Activated naive CD8-positive, alpha-beta T cell treated with anti-CD3 and anti-CD28 coated beads, Interleukin-2, amount 10 ng/mL, durations not matched to agents 7 days and 5 days (primary cell): Measurements from ENCODE around the gene PRDM16. TPM values are rescaled to one million over a fixed set of nuclear protein-coding genes. Genes with fewer than 3 reads are reported as not detected.

Experiments
- ATAC-seq: fragments of 150-1000 bp; cut with Tn5 transposase; one replicate; pipeline ENCODE4 v1.10.0; 2021; ENCODE audit warnings: low read depth, moderate library complexity
- POLR2A ChIA-PET: fragments of 350-600 bp; sonication (Branson Sonifier 250); formaldehyde crosslinking; loops from one replicate; lab custom pipeline; 2021; ENCODE audit warnings: antibody characterized with exemption; lab: Charles Lee
- DNase-seq: peaks from one replicate; pipeline ENCODE4 v3.0.0; 2021
- H3K27ac Mint-ChIP-seq: one replicate; pipeline ENCODE4 v1.8.0; 2022; ENCODE audit warnings: mild to moderate bottlenecking, mixed read lengths
- H3K27me3 Mint-ChIP-seq: one replicate; pipeline ENCODE4 v1.8.0; 2022; ENCODE audit warnings: mild to moderate bottlenecking, moderate library complexity, mixed read lengths
- H3K36me3 Mint-ChIP-seq: one replicate; pipeline ENCODE4 v1.8.0; 2021; ENCODE audit warnings: mild to moderate bottlenecking, mixed read lengths
- H3K4me1 Mint-ChIP-seq: one replicate; pipeline ENCODE4 v1.8.0; 2021; ENCODE audit warnings: mixed read lengths
- H3K4me3 Mint-ChIP-seq: one replicate; pipeline ENCODE4 v1.8.0; 2022; ENCODE audit warnings: mild to moderate bottlenecking, moderate library complexity, mixed read lengths
- H3K9me3 Mint-ChIP-seq: one replicate; pipeline ENCODE4 v1.8.0; 2021; ENCODE audit warnings: mixed read lengths
- total RNA-seq, 2 experiments: library from RNA; stranded (reverse); gene quantifications; one replicate each; pipeline ENCODE4 v1.2.3, GENCODE V29; 2021

Gene PRDM16
- total RNA-seq, 2 experiments from 2014 or later, result not detected

DNA sequence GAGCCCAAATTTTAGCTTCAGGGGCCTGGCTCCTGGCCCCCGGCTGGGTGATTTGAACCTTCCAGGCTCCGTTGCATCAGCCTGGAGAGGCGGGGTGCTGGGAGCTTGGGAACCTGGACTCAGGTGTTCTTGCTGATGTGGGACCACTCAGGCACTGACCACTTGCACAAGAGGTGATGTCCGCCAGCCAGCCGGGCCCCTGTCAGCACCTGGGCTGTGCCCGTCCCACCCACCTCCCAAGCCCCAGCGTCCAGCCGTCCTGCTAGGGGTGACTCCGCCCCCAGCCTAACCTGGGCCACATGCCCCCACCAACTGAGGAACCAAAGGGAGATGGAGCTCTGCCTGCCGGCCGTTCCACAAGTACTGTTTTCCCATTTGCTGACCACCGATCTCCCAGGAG is 338.0 kb downstream of the PRDM16 start:
- Mint-ChIP-seq H3K27ac (no peak overlapping the region), H3K4me3 (no peak overlapping the region), H3K9me3 (no peaks in the 10 kb centered on the region), H3K36me3 (no peaks in the 10 kb centered on the region), H3K4me1 (no peaks in the 10 kb centered on the region), H3K27me3 (peaks cover 2% of the 10 kb centered on the region)
- POLR2A ChIA-PET, result no interaction called here
- DNase-seq (no peak), ATAC-seq (no peak)

DNA sequence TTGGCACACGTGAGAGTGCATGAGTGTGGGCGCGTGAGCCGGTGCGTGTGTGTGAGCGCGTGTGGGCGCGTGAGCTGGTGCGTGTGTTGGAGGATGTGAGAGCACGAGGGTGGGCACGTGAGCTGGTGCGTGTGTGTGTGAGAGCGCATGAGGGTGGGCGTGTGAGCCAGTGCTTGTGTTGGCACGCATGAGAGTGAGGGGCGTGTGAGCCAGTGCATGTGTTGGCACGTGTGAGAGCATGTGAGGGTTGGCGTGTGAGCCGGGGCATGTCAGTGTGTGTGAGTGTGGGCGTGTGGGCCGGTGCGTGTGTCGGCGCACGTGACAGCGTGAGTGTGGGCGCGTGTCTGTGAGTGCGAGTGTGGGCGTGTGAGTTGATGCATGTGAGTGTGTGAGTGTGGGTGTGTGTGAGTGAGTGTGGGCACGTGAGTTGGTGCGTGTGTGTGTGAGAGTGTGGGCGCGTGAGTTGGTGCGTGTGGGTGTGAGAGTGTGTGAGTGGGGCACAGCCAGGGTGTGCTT is 339.8 kb downstream of the PRDM16 start:
- Mint-ChIP-seq H3K27me3 (peaks cover 2% of the 10 kb centered on the region), H3K4me3 (no peak overlapping the region), H3K9me3 (no peaks in the 10 kb centered on the region), H3K36me3 (no peaks in the 10 kb centered on the region), H3K27ac (no peak overlapping the region), H3K4me1 (no peaks in the 10 kb centered on the region)
- no peak for ATAC-seq
- POLR2A ChIA-PET, result no interaction called here
- DNase-seq, result no peak

GRCh38 chr1:3409366-3410141 is 340.6 kb downstream of the PRDM16 start:
- DNase-seq, result no peak
- Mint-ChIP-seq H3K27me3 (peaks cover 2% of the 10 kb centered on the region), H3K4me1 (no peaks in the 10 kb centered on the region), H3K36me3 (no peaks in the 10 kb centered on the region), H3K9me3 (no peaks in the 10 kb centered on the region), H3K27ac (no peak overlapping the region), H3K4me3 (no peak overlapping the region)
- POLR2A ChIA-PET, result no interaction called here
- ATAC-seq, result no peak

GRCh38 chr1:3410142-3410925 is 341.3 kb downstream of the PRDM16 start:
- H3K4me1 Mint-ChIP-seq, result no peaks in the 10 kb centered on the region
- ATAC-seq (no peak), DNase-seq (no peak)
- POLR2A ChIA-PET, result no interaction called here
- H3K4me3 Mint-ChIP-seq, result no peak overlapping the region
- H3K27me3 Mint-ChIP-seq, result peaks cover 2% of the 10 kb centered on the region
- no peaks in the 10 kb centered on the region for H3K36me3 Mint-ChIP-seq
- H3K9me3 Mint-ChIP-seq, result no peaks in the 10 kb centered on the region
- no peak overlapping the region for H3K27ac Mint-ChIP-seq

- Mint-ChIP-seq H3K27ac (no peak overlapping the region), H3K27me3 (no peaks in the 10 kb centered on the region), H3K4me1 (no peaks in the 10 kb centered on the region), H3K4me3 (no peak overlapping the region), H3K36me3 (no peaks in the 10 kb centered on the region), H3K9me3 (no peaks in the 10 kb centered on the region)
- ATAC-seq (no peak), DNase-seq (no peak)
- POLR2A ChIA-PET, result no interaction called here
Observed at GRCh38 chr1:3411806-3412205, 342.8 kb downstream of the PRDM16 start.

- Mint-ChIP-seq H3K27ac (no peak overlapping the region), H3K9me3 (no peaks in the 10 kb centered on the region), H3K36me3 (no peaks in the 10 kb centered on the region), H3K4me1 (no peaks in the 10 kb centered on the region), H3K4me3 (no peak overlapping the region), H3K27me3 (no peaks in the 10 kb centered on the region)
- ATAC-seq (no peak), DNase-seq (no peak)
- POLR2A ChIA-PET, result no interaction called here
Observed at GRCh38 chr1:3412376-3412775, 343.4 kb downstream of the PRDM16 start.

- H3K36me3 Mint-ChIP-seq, result no peaks in the 10 kb centered on the region
- POLR2A ChIA-PET, result no interaction called here
Observed at GRCh38 chr1:3413975-3414710, 345.1 kb downstream of the PRDM16 start.

GRCh38 chr1:3415260-3416090 is 346.5 kb downstream of the PRDM16 start:
- H3K9me3 Mint-ChIP-seq, result no peaks in the 10 kb centered on the region
- ATAC-seq, result no peak
- POLR2A ChIA-PET, result no interaction called here

More at GRCh38 chr1:3413975-3414710, 345.1 kb downstream of the PRDM16 start:
- no peak overlapping the region for H3K27ac Mint-ChIP-seq
- DNase-seq, result no peak
- H3K27me3 Mint-ChIP-seq, result no peaks in the 10 kb centered on the region
- H3K4me3 Mint-ChIP-seq, result no peak overlapping the region
- H3K4me1 Mint-ChIP-seq, result no peaks in the 10 kb centered on the region
- ATAC-seq, result no peak
- H3K9me3 Mint-ChIP-seq, result no peaks in the 10 kb centered on the region

GRCh38 chr1:3417082-3417739 is 348.2 kb downstream of the PRDM16 start:
- H3K27ac Mint-ChIP-seq, result no peak overlapping the region
- H3K4me1 Mint-ChIP-seq, result peaks cover 6% of the 10 kb centered on the region
- ATAC-seq (no peak), DNase-seq (no peak)
- POLR2A ChIA-PET, result no interaction called here
- H3K9me3 Mint-ChIP-seq, result no peaks in the 10 kb centered on the region
- no peaks in the 10 kb centered on the region for H3K36me3 Mint-ChIP-seq
- H3K4me3 Mint-ChIP-seq, result no peak overlapping the region
- H3K27me3 Mint-ChIP-seq, result no peaks in the 10 kb centered on the region

More at GRCh38 chr1:3415260-3416090, 346.5 kb downstream of the PRDM16 start:
- no peak overlapping the region for H3K27ac Mint-ChIP-seq
- H3K27me3 Mint-ChIP-seq, result no peaks in the 10 kb centered on the region
- no peaks in the 10 kb centered on the region for H3K4me1 Mint-ChIP-seq
- no peak overlapping the region for H3K4me3 Mint-ChIP-seq
- DNase-seq, result no peak
- no peaks in the 10 kb centered on the region for H3K36me3 Mint-ChIP-seq

GRCh38 chr1:3417934-3418333 is 348.9 kb downstream of the PRDM16 start:
- POLR2A ChIA-PET, result no interaction called here

GRCh38 chr1:3418600-3418999 is 349.6 kb downstream of the PRDM16 start:
- Mint-ChIP-seq H3K4me3 (no peak overlapping the region), H3K4me1 (peaks cover 6% of the 10 kb centered on the region), H3K27ac (no peak overlapping the region), H3K27me3 (no peaks in the 10 kb centered on the region), H3K36me3 (no peaks in the 10 kb centered on the region), H3K9me3 (no peaks in the 10 kb centered on the region)
- no peak for ATAC-seq
- POLR2A ChIA-PET, result no interaction called here
- DNase-seq, result no peak

More at GRCh38 chr1:3417934-3418333, 348.9 kb downstream of the PRDM16 start:
- Mint-ChIP-seq H3K4me1 (peaks cover 6% of the 10 kb centered on the region), H3K4me3 (no peak overlapping the region), H3K27me3 (no peaks in the 10 kb centered on the region), H3K27ac (no peak overlapping the region), H3K9me3 (no peaks in the 10 kb centered on the region), H3K36me3 (no peaks in the 10 kb centered on the region)
- no peak for DNase-seq
- ATAC-seq, result no peak

DNA sequence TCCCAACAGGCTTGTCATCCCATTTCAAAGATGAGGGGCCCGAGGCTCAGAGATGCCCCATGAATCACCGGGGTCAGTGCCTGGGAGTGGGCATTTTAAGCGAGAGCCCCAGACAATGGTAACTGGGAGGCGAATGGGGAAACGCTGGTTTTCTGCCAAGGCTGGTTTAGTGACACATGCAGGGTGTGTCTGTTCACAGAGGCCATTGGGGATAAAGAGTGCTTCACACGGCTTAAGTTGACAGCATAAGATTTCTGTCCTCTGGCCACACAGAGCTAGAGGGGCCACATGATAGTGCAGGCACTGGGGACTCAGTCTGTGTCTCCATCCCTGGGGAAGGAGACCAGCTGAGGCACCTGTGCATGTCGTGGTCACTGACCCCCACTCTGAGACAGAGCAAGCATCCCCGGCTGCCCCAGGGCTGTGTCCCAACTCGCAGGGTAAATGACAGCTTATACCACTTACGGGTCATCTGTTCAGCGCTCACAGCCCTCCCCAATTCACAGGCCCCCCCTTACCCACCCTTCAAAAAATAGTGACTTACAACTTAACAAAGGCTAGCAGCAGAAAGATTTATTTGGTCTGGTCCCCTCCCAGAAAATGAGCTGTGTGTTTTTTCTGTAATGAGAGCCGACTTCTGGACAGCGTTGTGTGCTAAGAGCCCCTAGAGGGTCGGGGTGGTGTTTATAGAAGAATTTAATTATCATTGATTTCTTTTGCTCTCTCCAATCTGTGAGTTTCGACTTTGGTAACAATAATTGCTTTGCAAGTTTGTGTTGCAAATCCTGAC is 350.6 kb downstream of the PRDM16 start:
- no peak for DNase-seq
- POLR2A ChIA-PET, result no interaction called here
- Mint-ChIP-seq H3K9me3 (no peaks in the 10 kb centered on the region), H3K4me1 (peaks cover 6% of the 10 kb centered on the region), H3K27me3 (no peaks in the 10 kb centered on the region), H3K4me3 (no peak overlapping the region), H3K36me3 (no peaks in the 10 kb centered on the region), H3K27ac (no peak overlapping the region)
- ATAC-seq, result no peak
